Kidney epithelial cell (primary cell): ENCODE measurements around the gene NUBP2. TPM values are rescaled to one million over a fixed set of nuclear protein-coding genes. Genes with fewer than 3 reads are reported as not detected.
"Not testable (repeated sequence)": the region's sequence is repeated elsewhere in the genome, so short reads cannot be mapped to it uniquely, and the experiment has no call there.

Experiments
- DNase-seq: peaks from one replicate; pipeline ENCODE4 v3.0.0-alpha.2; 2010; ENCODE audit warnings: low read depth
- H3K27me3 ChIP-seq: 2 replicates; pipeline ENCODE4 v1.6.0; 2011; ENCODE audit warnings: low read length; ENCODE audit not compliant: control insufficient read depth, insufficient read depth
- H3K36me3 ChIP-seq: 2 replicates; pipeline ENCODE4 v1.5.1; 2011; ENCODE audit warnings: low read length; ENCODE audit not compliant: control insufficient read depth, insufficient read depth
- H3K4me3 ChIP-seq: 2 replicates; pipeline ENCODE4 v1.5.1; 2011; ENCODE audit warnings: low read depth, mild to moderate bottlenecking, control low read depth, low read length
- CTCF ChIP-seq: IDR thresholded peaks from 2 replicates; pipeline ENCODE4 v1.5.1; 2011; ENCODE audit warnings: mild to moderate bottlenecking, moderate library complexity, low read length, control low read depth, inconsistent platforms; ENCODE audit not compliant: insufficient read depth, poor library complexity, severe bottlenecking
- total RNA-seq: library from RNA; depleted of rRNA; stranded (reverse); fragments of >200 nt; gene quantifications from 2 replicates; pipeline ENCODE4 v1.2.3, GENCODE V29; 2015

The NUBP2 gene
- total RNA-seq, 1 donor from 2014 or later: 187 TPM

DNA sequence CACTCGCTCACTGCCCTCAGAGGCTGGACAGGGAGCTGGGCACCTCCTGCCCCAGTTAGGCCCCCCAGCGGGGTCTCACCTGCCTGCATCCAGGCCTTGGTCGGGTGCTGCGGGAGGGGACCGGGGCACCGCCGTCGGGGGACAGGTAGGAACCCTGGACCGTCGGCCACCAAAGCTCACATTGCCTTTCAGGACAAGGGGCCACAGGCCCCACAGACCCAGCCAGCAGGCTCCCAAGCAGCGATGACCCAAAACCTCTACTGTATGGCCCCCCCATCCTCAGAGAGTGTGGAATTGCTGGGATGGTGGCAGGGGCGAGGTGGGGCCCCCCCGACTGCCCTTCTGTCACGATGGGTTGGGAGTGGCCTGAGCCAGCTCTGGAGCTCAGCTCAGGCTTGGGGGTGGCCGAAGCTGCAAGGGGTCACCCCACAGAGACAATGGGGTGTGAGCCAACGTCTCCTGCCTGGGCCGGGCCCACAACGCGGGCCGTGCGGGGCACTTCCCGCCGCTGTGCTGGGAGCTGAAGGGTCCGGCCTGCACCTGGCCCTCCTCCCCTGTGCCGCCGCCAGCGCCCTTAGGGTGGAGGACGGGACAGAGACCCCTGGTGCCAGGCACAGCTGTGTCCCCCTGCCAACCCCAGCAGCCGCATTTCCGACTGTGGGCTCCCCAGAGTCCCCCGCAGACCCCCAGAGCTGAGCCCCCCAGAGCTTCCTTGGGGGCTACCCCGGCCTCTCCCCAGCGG, 10.2 kb downstream of the NUBP2 start:
- Histone ChIP-seq H3K27me3 (peaks cover 2% of the 10 kb centered on the region), H3K36me3 (no peaks in the 10 kb centered on the region), H3K4me3 (no peak overlapping the region)
- TF ChIP-seq CTCF: no peak
- no peak for DNase-seq

DNA sequence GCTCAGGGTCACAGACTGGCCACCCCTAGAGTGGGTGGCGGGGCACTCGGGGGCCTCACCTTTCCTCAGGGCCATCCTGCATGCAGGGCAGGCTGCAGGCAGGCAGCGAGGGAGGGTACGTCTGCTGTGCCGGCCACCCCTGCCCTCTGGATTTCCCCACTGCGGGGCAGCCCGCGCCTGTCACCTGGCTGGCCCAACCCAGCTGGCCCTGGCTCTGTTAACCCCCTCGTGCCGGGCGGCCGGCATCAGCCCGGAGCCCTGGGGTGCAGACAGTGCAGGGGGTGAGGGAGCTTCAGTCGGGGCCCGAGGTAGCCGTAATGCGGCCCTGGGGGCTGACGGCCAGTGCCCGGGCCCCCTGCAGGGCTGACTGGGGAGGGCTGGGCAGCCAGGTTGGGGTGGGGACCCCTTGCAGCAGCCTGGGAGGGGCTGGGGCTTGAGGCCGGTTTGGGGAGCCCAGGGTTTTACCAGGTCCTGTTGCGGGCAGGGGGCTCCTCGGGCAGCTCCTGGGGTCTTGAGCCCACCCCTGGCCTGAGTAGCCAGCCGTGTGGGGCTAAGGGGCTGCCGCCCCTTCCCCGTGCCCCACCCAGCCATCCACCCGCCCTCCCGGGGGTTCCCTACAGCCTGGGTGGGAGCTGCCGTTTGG, 10.9 kb downstream of the NUBP2 start, which contains the start of gene IGFALS:
TSS of gene IGFALS (minus strand) at position 128 of the 643 bp plus-strand sequence. CDS start at position 75, 53 bp downstream.
- DNase-seq: no peak
- Histone ChIP-seq H3K27me3 (peaks cover 2% of the 10 kb centered on the region), H3K36me3 (no peaks in the 10 kb centered on the region), H3K4me3 (no peak within 1 kb of the TSS)
- TF ChIP-seq CTCF: no peak

DNA sequence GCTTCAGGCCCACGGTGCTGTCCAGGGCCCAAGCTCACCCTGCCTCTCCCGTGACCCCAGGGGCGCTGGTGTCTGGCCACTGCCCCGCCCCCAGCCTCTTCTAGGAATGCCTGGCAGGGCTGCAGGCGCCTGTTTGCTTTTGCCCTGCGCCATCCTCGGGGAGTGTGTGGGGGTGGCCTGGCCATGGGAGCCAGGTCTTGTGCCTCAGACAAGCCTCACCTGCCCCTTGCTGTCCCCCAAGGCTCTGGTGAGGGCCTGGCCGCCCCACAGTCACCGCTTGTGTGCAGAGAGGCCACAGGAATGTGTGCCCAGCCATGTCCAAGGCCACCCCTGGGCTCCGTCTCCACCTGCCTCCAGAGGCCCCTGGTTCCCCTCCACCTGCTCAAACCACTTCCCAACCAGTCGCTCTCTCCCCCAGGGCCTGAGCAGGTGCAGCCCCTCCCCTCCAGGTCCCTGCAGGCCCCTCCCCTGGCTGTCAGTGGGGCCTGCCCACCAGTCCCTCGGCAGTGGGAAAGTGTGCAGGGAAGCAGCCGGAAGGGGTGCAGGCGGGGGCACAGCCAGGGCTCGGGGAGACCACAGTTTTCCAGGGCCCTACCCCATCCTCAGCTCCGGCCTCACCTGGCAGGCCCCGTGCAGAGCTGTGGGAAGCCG, 11.6 kb downstream of the NUBP2 start:
- TF ChIP-seq CTCF: no peak
- Histone ChIP-seq H3K27me3 (peaks cover 2% of the 10 kb centered on the region), H3K36me3 (no peaks in the 10 kb centered on the region), H3K4me3 (no peak overlapping the region)
- DNase-seq: no peak

- TF ChIP-seq CTCF: no peak
- no peak for DNase-seq
- H3K27me3 ChIP-seq: peaks cover 2% of the 10 kb centered on the region
- no peak overlapping the region for H3K4me3 ChIP-seq
- H3K36me3 ChIP-seq: no peaks in the 10 kb centered on the region
Measured at GRCh38 chr16:1794908-1795666, 12.3 kb downstream of the NUBP2 start.

GRCh38 chr16:1799263-1799662, 16.5 kb downstream of the NUBP2 start:
- not testable (repeated sequence) for H3K36me3 ChIP-seq, H3K27me3 ChIP-seq, DNase-seq, H3K4me3 ChIP-seq

- no peaks in the 10 kb centered on the region for H3K36me3 ChIP-seq
- H3K27me3 ChIP-seq: no peaks in the 10 kb centered on the region
- TF ChIP-seq CTCF: no peak
- DNase-seq: no peak
- H3K4me3 ChIP-seq: no peak overlapping the region
Measured at GRCh38 chr16:1800701-1801100, 17.9 kb downstream of the NUBP2 start.
